SKM-1 treated with dmso at 0.1 percent for 144 hours (cell line): ENCODE data around the gene MARCHF3.
"Not testable (repeated sequence)": the region's sequence is repeated elsewhere in the genome, so short reads cannot be mapped to it uniquely, and the experiment has no call there.

Source experiments
- DNase-seq: peaks from one replicate; lab custom pipeline; 2025; ENCODE audit not compliant: unreplicated experiment; lab: John Stamatoyannopoulos, UW

The MARCHF3 gene

GRCh38 chr5:126961128-126961527, 69.2 kb downstream of the MARCHF3 start:
- DNase-seq = no peak

DNA sequence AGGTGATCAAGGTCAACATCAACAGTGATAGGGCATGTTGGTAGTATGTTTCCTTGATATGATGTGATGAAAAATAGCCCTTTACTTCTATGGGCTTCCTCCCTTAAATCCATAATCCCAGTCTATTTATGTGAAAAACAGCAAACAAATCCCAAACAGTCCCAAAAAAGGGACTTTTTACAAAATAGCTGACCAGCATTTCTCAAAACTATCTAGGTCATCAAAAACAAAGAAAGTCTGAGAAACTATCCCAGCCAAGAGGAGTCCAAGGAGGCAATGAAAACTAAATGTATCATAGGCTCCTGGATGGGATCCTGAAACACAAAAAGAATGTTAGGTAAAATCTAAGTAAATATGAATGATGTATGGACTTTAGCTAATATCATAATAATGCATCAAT, 71.2 kb downstream of the MARCHF3 start:
- no peak for DNase-seq

GRCh38 chr5:126956991-126957390, 73.4 kb downstream of the MARCHF3 start:
- DNase-seq = no peak

DNA sequence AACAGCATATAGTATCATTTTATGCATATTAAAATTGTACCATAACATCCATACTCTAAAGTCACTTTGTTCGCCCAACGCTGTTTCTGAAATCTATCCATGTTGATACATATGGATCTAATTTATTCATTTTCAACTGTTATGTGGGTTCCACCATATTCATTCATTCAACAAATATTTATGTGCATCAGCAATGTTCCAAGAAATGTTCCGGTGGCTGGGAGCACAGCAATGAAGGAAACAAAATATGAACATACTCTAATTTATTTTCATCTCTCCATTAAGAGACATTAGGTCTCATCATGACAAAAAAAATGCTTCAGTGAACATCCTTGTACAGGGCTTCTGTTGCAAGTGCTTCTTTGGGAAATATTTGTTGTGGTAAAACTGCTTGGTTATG, 75.4 kb downstream of the MARCHF3 start:
- no peak for DNase-seq

DNA sequence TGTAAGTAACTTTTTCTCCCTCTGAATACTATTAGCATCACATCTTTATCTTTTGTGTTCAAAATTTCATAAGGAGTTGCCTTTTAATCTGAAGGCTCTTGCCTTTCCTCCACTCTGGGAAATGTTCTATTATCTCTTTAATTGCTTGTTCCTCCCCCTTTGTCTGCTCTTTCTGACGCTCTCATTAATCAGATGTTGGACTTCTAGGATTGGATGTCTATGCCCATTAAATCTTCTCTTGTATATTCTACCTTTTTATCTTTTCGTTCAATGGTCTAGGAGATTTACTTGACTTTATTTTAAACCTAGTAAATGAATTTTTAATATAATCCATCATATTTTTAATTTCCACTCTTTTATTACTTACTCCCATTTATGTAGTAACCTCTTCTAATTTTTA, 76.7 kb downstream of the MARCHF3 start:
- no peak for DNase-seq

- no peak for DNase-seq
Measured at GRCh38 chr5:126949475-126949874, 80.9 kb downstream of the MARCHF3 start.

DNA sequence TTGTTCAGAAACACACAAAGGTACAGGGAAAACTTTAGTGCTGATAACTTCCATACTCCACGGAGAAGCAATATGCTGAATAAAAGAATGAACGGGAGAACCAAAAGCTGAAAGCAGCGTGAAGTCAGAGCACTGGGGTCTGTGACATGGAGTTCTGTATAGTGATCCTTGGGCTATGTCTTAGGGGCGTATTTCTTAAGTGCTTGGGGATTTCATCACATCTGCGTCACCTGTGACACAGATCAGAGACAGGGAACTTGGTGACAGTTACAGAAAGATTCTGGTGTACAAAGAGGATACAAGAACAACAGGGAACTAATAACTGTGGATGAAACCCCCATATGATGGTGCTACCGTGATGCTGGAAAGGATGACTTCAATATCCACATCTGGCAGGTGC, 81.9 kb downstream of the MARCHF3 start:
- no peak for DNase-seq

DNA sequence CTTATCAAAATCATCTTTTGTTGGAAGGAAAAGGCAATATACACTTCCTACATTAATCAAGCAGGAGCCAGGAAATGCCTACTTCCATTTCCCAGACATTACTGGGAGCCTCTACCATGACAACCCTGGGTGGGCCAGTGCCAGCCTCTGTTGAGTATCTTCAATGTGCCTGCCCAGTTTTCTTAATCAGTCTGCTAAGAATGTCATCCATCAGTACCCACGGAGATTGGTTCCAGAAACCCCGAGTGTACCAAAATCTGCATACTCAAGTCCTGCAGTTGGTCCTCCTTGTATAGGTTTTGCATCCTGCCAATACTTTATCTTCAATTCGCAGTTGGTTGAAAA, 82.4 kb downstream of the MARCHF3 start:
- no peak for DNase-seq

- DNase-seq = no peak
Measured at GRCh38 chr5:126947146-126948010, 83.0 kb downstream of the MARCHF3 start.

GRCh38 chr5:126942908-126943307, 87.5 kb downstream of the MARCHF3 start:
- DNase-seq = not testable (repeated sequence)

DNA sequence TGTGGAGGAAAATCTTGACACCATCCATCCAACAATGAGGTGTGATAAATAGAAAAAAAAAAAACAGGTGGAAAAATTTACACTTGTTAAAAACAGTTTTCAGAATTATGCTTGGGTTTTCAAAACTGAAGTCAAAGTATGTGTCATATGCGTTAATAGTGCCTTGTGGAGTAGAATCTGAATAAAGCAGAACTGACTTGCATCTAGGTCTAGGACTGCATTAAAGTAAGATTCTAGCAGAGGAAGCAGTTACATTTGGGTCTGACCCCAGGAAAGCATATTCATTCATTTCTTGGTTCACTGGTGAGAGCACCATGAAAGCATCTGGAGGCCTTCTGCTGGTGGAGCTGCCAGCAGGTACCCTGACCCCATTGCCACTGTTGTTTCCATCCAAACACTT, 89.0 kb downstream of the MARCHF3 start:
- no peak for DNase-seq

GRCh38 chr5:126939887-126940286, 90.5 kb downstream of the MARCHF3 start:
- DNase-seq = no peak

GRCh38 chr5:126938466-126938865, 91.9 kb downstream of the MARCHF3 start:
- DNase-seq = no peak

DNA sequence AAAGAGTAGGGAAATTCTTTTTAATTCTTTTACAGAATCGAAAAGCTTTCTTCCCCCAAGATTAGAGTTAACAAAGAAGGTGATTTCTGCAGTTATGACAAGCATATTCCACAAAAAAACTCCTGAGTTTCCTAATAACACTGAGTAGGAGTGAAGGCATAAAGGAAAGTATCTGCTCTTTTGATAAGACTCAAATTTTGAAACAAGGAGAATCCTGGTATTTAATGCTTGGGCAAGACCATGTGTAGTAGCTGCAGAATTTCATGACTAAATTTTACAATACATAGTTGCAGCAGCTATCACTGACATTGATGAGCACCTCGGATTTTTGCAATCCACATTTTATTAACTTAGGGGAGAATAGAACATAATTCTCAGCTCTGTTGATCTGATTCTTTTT, 92.6 kb downstream of the MARCHF3 start:
- DNase-seq = no peak

DNA sequence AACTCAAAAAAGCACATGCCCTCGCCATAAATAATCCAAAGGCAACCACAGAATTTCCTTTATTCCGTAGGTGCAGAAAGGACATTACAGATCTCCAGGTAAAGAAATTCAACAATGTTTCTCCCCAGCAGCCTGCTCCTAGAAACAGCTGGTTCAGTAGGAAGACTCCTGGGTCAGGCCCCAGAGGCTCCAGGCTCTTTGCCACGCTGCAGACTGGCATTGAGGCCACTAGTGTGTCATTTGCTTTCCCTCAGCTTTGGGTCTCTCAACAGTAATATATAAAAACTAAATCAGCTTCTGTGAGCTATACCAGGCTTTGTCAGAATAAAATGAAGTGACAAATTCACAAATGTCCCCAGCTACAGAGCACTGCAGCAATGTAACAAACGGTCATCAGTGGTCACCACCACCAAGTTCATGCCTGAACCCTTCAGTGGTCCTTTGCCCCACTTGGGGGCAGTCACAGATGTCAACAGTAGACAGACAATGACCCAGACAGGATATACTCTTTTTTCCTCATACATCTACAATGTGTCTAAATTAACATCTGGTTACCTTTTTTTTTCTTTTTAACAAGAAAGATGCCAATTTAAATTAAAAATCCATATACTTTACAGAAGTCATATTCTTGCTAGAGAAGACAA, 93.5 kb downstream of the MARCHF3 start:
- no peak for DNase-seq

DNA sequence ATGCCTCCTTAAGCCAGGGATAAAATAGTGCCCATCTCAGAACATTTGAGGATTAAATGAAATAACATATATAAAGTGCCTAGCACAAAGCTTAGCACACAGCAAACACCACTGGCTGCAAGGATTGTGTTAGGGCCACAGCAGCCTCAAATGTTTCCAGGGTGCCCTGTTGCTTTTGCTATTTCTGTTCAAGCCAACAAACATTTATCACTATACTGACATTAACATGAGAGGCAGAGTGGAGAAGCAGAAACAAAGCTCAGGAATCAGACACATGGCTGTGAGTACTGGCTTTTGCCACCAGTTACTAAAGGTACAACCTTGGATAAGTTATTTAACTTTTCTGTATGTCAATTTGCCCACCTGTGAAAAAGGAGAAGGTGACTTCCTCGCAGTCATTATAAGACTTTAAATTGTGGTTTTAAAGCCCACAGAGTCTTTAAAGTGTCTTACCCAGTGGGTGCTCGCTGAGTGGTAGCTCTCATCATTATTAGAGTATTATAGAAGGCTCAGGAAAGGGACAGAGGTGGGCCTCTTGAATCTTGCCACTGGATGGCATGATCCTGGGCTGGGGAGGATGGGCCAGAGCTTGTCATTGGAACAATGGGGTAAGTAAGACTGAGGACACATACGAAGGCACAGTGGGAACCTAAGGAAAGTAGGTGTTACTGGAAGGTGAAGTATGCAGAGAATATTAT, 98.2 kb downstream of the MARCHF3 start:
- no peak for DNase-seq

DNA sequence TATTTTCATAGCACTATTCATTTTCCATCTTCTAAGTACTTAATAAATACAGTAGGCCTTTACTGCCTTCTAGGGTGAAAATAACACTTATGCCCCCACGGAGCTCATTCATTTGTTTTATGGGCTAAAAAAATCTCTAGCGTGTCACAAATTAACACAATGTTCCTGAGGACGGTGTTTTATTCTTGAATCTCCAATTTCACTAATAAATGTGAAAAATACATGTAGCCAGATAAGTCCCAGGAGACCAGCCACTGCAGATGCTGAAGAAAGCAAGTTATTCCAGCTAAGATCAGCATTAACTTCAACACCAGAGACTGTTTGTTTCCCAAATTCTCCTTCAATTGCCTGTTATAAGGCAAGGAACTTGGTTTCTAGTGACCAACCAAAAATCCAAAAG, 102.3 kb downstream of the MARCHF3 start:
- no peak for DNase-seq

GRCh38 chr5:126927429-126927828, 102.9 kb downstream of the MARCHF3 start:
- no peak for DNase-seq

GRCh38 chr5:126926187-126926586, 104.2 kb downstream of the MARCHF3 start:
- no peak for DNase-seq

GRCh38 chr5:126925482-126925881, 104.9 kb downstream of the MARCHF3 start:
- DNase-seq = no peak

GRCh38 chr5:126924331-126925033, 105.9 kb downstream of the MARCHF3 start:
- no peak for DNase-seq
